Hematopoietic multipotent progenitor cell treated with erythropoietin and hydrocortisone succinate and interleukin-3 and kit ligand, for 15 days (in vitro differentiated cells): ENCODE measurements around the gene PNPLA2.
A peak's percentile ranks its signal among the peaks of the same experiment; 100 is the strongest.

Experiments
- DNase-seq: peaks from one replicate; pipeline ENCODE4 v3.0.0-alpha.2; 2015; ENCODE audit warnings: low spot score

PNPLA2 gene, protein sequence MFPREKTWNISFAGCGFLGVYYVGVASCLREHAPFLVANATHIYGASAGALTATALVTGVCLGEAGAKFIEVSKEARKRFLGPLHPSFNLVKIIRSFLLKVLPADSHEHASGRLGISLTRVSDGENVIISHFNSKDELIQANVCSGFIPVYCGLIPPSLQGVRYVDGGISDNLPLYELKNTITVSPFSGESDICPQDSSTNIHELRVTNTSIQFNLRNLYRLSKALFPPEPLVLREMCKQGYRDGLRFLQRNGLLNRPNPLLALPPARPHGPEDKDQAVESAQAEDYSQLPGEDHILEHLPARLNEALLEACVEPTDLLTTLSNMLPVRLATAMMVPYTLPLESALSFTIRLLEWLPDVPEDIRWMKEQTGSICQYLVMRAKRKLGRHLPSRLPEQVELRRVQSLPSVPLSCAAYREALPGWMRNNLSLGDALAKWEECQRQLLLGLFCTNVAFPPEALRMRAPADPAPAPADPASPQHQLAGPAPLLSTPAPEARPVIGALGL

DNA sequence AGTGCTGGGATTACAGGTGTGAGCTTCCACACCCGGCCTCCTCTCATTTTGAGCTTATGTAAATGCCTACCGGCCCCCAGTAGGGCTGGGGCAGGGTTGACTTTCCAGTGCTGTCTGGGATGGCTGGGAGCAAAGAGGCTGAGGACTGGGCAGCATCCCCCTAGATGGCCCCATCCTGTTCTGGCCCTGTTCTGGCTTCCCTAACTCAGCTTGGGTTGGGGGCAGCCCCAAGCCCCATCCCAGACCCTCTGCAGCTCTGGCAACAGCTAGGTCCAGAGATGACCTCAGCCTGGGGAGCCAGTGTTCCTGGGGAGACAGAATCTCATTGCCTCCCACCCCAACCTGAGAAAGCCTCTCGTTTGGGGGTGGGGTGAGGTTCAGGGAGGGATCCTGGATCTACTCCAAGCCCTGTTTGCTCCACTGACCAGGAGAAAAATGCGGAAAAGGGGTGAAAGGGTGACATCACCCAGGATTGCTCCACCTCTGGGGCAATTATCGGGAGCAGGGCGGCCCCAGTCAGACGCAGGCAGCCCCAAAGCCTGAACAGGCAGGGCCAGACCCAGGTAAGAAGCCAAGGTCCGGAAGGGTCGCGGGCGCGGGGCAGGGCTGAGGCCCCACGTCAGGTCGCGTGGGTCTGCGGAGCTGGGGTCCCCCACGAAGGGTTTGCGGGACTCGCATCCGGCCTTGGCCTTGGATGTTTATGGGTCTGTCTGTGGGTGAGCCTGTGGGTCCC, at the start of gene PNPLA2:
Gene PNPLA2, plus strand, starts transcription at position 519 of the 733 bp plus-strand sequence. CDS start 805 bp downstream, outside the sequence.
- DNase-seq = no peak

DNA sequence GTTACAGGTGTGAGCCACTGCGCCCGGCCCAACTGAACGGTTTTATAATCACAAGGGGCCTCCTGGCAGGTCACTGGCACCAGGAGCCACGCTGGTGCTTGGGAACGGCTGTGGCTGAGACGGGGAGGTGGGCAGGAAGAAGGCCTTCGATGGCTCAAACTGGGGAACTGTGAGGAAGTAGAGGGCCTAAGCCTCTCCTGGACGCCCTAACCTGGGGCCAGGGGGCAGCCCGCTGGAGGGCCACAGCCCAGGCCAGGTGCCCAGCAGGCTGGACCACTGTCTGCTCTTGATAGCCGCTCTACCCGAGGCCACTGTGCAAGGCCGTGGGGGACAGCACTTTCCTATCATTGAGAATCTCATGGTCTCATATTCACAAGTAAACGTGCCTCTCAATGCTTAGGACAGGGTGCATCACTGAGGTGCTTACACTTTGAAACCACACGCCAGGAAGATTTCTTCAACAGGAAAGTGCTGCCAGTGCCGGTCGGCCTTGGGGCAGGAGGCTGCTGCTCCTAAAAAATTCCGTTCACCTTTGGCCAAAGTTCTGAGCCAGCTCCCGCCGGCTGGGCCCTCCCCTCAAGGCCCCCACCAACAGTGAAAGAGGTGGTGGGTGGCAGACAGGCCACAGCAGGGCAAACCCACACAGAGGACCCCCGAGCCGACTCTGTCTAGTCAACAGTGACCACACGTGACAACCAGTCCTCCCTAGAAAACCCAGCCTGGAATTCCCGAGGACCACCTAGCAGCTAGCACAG, 48.6 kb upstream of the PNPLA2 start:
- no peak for DNase-seq

DNA sequence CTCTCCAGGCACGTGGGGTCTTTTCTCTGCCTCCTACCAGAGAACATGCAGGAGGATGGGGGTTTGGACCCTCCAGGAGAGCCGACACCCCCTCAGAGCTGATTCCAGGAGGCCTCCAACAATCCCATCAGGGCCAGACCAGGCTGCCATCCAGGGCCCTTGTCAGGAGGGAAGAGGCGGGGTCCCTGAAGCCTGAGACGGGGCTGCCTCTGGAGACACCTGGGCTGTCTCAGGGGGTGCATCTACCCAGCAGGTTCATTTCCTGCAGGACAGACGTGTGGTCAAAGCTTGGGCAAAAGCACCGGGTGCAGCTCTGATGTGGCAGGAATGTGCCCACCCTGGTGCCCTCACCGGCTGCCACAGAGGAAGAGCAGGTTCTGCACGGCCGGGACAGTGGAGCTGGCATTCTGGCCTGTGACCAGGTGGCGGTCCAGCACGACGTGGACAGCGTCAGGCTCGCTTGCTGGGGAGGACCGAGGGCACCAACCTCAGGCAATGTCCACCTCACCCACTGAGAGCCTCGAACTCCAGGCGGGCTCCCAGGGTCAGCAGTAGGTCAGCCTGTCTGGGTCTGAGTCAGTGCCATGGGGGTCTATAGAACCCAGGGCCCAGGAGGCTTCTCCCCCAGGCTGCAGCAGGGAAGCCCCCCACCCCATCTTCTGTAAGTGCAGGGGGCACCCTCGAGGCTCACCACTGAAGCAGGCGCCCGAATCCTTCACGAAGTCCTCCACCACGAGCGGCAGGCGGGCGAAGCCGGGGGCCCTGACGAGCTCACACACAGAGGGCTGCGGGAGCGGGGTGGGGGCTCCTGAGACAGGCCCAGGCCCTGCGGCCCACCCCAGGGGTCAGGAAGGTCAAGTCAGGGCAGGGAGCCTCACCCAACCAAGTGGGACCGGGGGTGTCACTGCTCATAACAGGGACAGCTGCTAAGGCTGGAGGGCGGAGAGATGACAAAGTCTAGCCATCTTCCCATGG, 47.8 kb upstream of the PNPLA2 start:
- DNase-seq = no peak

DNA sequence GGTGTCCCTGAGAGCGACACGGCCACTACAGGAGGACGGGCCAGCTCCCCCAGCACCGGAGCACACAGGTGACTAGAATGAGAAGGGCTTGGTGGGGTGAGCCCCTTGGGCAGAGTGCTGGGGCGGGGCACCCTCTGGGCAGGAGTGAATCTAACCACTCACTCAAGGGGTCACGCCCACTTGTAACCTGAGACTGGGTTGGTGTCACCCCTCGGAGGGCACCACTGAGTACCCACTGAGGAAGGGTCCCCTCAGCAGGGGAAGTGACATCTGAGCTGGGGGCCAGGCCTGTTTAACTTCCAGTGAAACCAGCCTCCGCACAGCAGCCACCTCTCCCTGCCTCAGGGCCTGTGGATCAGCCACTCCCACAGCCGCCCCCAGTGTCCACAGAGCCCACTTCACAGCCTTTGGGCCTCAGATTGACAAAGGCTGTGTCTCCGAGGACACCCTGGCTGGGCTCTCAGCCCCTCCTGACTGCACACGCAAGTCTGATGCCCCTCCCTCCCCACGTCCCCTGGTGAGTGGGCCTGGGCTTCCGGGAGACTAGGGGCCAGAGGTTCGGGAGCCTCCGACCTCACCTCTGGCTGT, 47.0 kb upstream of the PNPLA2 start:
- no peak for DNase-seq

DNA sequence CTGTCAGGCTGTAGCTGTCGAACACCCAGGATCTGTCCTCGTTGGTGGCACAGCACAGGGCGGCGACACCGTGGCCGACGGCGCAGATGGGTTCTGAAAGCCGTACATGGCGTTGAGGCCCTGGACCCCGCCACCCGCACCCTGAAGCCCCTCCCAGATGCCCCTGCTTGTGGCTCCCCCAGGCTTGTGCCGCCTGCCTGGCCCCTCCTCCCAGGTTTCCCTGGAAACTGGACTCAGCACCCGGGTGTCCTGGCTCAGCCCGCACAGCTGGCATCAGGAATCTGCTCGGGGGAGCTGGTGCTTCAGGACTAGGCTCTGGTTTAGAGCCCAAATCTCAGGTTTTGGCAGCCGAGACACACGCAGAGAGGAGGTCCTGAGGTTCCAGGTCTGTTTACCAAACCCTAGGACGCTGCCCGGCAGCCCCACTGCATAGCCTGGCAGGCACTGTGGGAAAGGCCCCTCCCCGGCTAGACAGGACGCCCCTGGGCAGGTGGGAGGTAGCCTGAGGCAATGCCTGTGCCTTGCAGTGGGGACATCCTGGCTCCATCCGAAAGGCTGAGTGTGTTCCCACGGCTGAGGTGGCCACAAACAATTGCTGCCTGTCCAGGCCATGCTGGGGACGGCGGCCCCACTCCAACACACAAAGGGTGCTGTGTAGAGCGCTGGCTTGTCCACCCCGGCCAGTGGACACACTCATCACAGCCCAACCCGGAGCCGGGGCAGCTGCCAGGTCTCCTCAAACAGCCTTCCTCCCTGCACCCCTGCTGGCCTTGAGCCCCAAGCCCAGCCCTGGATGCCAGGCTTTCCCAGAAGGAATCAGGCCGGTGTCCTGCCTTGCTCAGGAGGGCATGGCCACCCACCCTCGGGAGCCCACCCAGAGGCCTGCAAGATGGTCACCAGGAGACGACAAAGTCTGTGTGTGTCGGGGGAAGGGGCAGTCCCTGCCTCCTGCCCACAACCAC, 46.0 kb upstream of the PNPLA2 start:
- DNase-seq = no peak

DNA sequence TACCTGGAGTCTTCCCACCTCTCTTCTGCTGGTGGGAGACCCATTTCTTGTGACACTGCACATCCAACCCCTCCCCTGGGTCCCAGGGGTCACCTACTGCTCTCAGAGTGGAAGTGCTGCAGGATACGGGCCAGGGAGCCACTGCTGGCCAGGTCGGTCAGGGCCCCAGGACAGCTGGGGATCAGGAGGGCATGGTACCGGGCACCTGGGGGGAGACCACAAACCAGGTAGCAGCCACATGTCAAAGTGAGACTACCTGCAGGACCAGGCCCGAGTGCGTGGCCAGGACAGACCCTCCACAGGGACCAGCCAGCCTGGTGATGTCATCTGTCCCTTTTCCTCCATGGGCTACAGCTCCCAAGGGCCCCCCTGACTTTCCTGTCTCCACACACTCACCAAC, 45.3 kb upstream of the PNPLA2 start:
- no peak for DNase-seq

DNA sequence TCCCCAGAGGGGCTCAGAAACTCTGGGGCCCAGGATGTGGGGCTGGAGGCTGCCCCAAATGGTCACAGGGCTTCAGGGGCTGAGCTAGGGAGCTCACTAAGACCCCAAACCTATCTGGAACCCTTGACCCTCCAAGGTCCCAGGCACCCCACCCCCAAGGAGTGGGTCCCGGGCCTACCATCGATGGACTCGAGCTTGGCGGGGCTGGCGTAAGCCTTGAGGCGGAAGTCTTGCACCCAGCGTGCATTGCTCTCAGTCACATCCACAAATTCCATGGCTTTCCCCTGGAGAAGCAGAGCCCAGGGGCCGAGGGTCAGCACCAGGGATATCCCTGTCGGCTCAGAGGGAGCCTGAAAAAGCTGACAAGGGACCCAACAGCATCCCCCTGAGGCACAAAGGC, 44.9 kb upstream of the PNPLA2 start:
- no peak for DNase-seq

DNA sequence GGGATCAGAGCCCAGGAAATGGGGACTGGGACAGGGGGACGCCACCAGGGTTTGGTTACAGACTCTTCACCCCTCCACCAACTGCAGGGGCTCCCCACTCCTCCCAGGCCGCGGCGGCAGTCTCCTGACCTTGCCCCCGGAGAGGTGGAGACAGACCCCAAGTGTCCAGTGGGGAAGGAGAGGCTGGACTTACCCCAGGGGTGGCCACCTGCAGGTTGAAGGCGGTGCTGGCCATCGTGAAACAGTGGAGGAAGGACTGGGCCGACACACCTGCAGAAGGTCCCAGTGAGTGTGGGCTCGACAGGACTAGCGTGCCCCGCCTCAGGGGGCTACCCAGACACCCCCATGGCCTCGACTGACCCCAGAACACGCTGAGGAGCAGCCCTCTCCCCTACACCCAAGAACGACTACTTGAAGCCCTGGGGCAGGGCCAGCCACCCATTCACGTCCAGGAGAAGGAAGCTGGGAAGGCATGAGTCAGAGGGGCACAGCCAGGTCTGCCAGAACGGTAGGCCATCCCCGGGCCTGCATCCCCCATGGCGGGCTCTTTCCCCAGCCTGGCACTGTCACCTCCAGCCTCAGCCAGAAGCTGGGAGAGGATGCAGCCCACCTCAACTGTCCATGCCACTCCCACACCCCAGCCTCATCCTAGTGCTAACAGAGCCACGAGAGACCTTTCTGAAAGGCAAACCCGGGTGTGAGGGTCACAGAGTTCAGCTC, 43.7 kb upstream of the PNPLA2 start:
- DNase-seq = no peak

DNA sequence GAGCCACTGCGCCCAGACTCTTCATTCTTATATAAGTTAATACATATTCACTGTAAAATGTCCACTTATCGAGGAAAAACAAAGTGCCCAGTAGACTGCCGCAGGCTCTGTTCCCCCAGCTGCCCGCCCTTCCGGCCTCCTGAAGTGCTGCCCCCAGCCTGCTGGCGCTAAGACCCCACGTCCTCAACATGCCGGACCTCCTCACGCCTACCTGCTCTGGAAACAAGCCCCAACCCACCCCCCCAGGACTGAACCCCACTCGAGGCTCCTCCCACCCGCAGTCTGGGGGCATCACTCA, 42.5 kb upstream of the PNPLA2 start:
- no peak for DNase-seq

DNA sequence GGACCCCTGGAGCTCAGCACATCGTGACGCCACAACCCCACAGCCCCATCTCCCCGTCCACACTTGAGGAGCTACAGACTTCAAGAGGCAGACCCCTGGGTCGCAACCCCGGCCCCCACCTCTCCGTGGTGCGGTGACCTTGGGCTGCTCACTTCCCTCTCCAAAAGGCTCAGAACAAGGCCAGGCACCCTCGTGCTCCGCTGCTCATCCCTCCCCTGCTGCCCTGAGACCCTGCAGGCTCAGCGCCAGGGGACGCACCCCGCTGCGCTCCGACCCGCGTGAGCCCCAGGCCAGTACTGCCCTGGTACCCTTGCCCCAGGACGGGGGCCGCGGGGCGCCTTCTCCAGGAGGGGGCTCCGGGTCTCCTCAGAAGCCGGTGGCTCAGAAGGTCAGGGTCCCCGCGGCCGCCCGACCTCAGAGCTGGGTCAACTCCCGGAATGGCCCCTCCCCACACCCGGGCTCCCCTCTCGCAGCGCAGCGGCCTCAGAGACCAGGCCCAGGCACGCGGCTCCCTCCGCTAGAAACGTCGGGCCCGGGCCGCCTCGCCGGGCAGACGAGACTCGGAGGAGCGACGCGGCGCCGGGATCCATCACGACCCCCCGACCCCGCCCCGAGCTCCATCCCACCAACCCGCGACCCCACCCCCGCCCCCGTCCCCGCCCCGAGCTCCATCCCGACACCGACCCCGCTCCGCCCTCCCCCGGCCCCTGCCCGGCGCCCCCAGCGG, 42.0 kb upstream of the PNPLA2 start:
- peak; percentile 23 for DNase-seq

DNA sequence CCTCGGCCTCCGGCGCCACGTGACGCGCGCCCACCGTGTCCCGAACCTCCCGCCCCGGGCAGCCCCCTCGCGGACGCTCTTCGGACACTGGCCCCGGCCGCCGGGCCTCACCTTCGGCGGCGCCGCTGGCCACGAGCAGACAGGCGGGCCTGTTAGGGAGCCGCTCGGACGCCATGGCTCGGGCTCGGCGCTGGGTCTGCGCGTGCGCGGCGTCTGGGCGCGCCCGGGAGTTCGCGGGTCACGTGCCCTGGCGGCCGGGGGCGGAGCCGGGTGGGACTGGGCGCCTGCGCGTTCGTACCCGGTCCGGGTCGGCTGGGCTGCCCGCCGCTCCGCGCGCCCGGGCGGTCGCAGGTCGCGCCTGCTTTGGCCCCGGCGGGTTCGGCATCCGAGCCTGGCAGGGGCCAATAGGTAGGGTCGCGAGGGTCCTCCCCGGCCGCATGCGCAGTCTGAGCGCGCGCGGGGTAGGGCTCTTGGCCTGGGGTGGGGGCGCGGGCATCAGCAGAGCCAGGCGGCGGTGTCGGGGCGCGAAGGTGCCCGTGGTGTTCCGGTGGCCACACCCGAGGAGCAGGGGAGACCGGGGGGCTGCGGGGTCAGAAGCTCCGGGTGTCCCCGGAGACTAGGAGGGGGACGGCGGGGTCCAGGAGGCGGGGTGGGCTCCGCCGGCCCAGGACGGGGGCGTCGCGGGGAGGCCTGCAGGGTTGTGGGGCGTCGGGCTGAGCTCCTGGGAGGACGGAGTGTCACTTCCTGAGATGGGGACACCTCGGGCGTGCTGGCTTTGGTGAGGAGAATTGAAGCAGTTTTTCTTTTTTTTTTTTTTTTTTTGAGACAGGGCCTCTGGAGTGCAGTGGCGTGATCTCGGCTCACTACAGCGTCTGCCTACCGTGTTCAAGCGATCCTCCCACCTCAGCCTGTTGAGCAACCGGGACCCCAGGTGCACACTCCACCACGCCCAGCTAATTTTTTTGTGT, 41.1 kb upstream of the PNPLA2 start, which contains the start of gene GATD1:
Gene GATD1, minus strand, starts transcription at position 200 of the 968 bp plus-strand sequence. Its CDS starts 25 bp downstream, at position 175.
- peak; percentile 93 for DNase-seq

DNA sequence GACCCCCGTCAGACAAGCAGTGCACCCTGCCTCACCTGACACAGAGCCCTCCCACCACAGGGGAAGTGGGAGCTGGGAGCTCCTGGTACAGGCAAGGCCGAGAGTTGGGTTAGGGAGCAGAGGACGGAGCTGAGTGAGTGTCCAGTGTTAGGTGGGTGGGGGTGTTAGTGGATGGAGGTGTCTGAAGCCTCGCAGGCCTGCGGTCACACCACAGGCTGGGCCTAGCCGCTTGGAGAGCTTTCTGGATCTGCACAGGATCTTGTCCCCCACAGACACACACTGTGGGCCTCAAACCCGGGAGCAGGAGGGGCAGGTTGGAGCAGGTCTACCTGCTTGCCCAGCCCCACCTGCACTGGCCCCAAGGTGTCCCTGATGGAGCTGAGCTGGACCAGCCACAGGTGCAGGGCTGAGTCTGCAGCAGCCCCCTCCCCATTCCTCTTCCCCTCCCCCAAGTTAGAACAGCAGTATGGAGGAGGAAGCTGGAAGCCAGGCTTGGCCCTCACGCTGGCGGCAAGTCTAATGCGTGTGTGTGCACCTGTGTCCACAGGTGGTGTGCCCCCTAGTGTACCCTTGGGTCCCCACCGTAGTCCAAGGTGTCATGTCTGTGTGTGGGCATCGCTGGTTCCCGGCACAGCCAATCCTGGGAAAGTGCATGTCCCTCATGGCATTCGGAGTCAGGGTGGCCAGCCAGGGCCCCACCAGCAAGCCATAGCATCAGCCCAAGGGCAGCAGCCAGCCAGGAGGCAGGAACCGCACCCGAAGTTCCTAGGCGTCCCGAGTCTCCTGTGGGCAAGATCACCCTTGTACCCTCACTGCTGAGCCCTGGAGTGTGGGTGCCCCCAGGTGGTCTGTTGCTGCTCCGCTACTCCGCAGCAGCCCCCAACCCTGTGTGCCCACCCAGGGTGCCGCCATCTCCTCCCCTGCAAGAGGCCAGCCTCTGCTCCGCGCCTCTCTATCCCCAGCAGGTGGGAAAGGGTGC, 39.4 kb upstream of the PNPLA2 start:
- DNase-seq = no peak

DNA sequence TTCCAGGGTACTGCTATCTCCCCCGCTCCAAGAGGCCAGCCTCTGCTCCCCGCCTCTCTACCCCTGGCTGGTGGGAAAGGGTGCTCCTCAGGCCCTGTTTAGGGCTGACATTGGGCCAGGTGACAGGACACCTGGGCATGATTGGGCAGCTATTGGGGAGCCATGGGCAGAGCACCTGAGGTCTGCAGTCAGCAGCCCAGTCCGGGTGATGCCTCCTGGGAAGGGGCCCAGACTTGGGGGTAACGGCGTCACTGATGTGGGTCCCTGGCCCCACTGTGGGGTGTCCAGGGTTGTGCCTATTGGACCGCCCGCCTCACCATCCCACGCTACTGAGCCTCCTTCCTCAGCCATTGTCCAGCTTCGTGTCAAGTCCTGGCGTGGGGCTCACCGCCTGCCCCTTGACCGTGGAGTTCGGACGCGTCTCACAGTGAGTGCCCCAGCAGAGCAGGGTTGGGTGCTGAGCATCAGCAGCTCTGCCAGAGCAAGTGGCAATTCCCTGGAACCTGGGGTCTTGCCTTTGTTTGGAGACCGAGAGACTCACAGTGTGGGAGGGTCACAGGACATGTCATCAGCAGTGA, 38.7 kb upstream of the PNPLA2 start:
- DNase-seq = no peak

DNA sequence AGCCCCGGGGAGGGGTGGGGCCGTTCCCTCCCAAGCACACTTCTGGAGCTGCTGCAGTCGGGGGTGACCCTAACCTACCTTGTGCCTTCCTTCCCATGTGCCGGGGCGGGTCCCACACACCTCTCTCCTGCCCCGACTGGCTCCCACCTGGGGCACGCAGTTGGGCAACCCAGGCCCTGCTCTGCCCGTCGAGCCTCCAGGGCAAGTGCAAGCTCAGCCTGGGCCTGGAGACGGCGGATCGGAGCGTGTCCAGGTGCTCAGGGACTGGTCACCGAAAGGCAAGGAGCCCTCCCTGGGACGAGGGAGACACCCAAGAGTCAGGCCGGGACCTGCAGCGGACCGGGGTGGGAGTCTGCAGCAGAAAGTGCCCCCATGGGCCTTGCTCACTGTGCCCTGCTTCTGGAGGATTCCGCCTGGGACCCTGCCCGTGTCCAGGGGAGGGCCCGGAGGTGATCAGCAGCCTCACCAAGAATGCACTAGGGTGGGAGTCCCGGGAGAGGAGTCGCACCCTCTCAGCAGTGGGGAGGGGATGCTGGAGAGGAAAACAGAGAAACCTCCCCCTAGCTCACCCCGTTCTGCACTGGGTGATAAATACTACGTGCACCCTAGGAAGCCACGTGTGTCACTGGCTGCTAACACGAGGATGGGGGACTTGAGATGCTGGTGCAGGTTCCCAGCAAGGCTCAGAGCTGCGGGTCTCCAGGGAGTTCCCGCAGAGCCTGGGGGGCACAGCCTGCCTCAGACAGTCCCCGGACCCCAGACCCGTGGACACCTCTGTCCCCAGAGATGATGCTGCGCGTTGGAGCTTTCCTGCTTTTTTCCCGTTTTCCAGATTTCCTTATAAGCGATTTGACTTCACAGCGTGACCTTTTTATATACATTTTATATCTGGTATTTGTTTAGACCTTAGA, 36.2 kb upstream of the PNPLA2 start:
- DNase-seq = no peak
